Skeletal muscle tissue (tissue), 4 donors: ENCODE data around the gene BRCA2. TPM values are rescaled to one million over a fixed set of nuclear protein-coding genes. Genes with fewer than 3 reads are reported as not detected.

Experiments used
- H3K27ac ChIP-seq: one replicate; pipeline ENCODE4 v1.7.0; 2013; ENCODE audit warnings: mild to moderate bottlenecking, low read depth, low read length, inconsistent platforms
- H3K27me3 ChIP-seq, 3 donors: one replicate each; pipeline ENCODE4 v1.7.0; 2013; ENCODE audit warnings: low read length in 3 of 3; ENCODE audit not compliant: control insufficient read depth in 3 of 3, insufficient read depth in 3 of 3
- H3K36me3 ChIP-seq, 3 donors: one replicate each; pipeline ENCODE4 v1.7.0; 2013; ENCODE audit warnings: low read length in 3 of 3; ENCODE audit not compliant: control insufficient read depth in 3 of 3, insufficient read depth in 3 of 3
- H3K4me1 ChIP-seq, 3 donors: one replicate each; pipeline ENCODE4 v1.7.0; 2013; ENCODE audit warnings: low read length in 3 of 3, mild to moderate bottlenecking in 3 of 3; ENCODE audit not compliant: control insufficient read depth in 3 of 3, insufficient read depth in 3 of 3
- H3K4me3 ChIP-seq, 3 donors: one replicate each; pipeline ENCODE4 v1.7.0; 2013; ENCODE audit warnings: low read length in 3 of 3
- H3K9ac ChIP-seq, 3 donors: one replicate each; pipeline ENCODE4 v1.7.0; 2013; ENCODE audit warnings: low read length in 3 of 3, mild to moderate bottlenecking in 3 of 3, moderate library complexity in 2 of 3, low read depth in 1 of 3
- H3K9me3 ChIP-seq, 3 donors: one replicate each; pipeline ENCODE4 v1.7.0; 2013; ENCODE audit warnings: low read length in 3 of 3; ENCODE audit not compliant: control insufficient read depth in 3 of 3
- total RNA-seq: library from RNA; depleted of rRNA; stranded (reverse); fragments of >200 nt; gene quantifications from one replicate; pipeline ENCODE4 v1.2.3, GENCODE V29; 2014
- donor health status: Osteomylitis.

BRCA2 gene
- total RNA-seq, 1 donor from 2014 or later = 2.6 TPM

DNA sequence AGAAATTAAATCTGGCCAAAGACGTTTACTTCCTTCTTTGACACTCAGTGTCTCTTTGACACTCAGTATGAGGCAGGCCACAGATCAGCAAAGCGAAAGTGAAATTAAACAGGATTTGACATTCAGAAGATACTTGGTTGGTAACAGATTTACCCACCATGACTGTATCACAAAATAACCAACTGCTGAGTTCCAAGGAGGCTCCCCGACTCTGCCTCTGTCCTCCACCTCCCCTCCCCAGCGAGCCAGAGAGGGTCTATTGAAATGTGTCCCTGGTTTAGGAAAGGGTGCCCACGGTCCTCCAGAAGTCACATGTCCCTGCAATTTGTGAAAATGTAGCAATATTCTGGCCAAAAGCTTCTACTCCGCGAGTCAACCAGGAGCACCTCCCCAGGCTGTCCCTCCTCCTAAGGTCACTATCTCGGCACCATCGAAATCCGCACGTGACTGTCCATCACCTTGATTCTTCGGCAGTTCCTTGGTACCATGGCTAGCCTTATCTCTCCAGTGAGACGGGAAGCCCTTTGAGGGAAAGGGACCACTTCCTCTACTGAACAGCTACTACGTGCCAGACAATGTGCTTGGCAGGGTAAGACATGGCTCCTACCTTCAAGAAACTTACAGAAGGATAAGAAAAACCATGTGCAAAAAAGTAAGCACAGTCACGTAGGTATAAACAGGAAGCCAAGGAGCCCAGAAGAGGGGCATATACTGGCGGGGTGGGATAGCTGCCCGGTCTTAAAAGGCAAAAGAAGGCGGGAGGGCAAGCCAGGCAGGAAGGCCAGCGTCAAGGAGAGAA, 111.1 kb downstream of the BRCA2 start:
- Histone ChIP-seq H3K4me1 (peaks cover 20 to 25% (median 23%) of the 10 kb centered on the region in 3 donors), H3K27me3 (no peaks in the 10 kb centered on the region), H3K36me3 (peaks cover 4 to 10% (median 9%) of the 10 kb centered on the region in 3 donors), H3K9me3 (peaks cover 0 to 2% (median 0%) of the 10 kb centered on the region in 3 donors), H3K4me3 (peak overlapping the region; percentile 74 to 82 (median 81)), H3K27ac (peak overlapping the region; percentile 86), H3K9ac (peak overlapping the region; percentile 80 to 88 (median 82))

GRCh38 chr13:32426990-32427851, 111.9 kb downstream of the BRCA2 start:
- Histone ChIP-seq H3K36me3 (peaks cover 4 to 10% (median 9%) of the 10 kb centered on the region in 3 donors), H3K9ac (peak overlapping the region; percentile 82 to 95 (median 88)), H3K4me3 (peak overlapping the region; percentile 74 to 82 (median 81)), H3K9me3 (peaks cover 0 to 2% (median 0%) of the 10 kb centered on the region in 3 donors), H3K4me1 (peaks cover 20 to 25% (median 23%) of the 10 kb centered on the region in 3 donors), H3K27ac (peak overlapping the region; percentile 86), H3K27me3 (no peaks in the 10 kb centered on the region)

GRCh38 chr13:32427852-32428580, 112.7 kb downstream of the BRCA2 start, which contains the start of gene N4BP2L1:
N4BP2L1 (minus strand) TSS chr13:32428130; CDS start chr13:32428082, 48 bp downstream.
- H3K27ac ChIP-seq = peak within 1 kb of the TSS; percentile 86
- H3K4me1 ChIP-seq = peaks cover 20 to 25% (median 23%) of the 10 kb centered on the region in 3 donors
- H3K4me3 ChIP-seq = peak within 1 kb of the TSS; percentile 74 to 82 (median 81)
- no peaks in the 10 kb centered on the region for H3K27me3 ChIP-seq
- peaks cover 0 to 2% (median 0%) of the 10 kb centered on the region in 3 donors for H3K9me3 ChIP-seq
- H3K9ac ChIP-seq = peak within 1 kb of the TSS; percentile 82 to 95 (median 88)
- peaks cover 7 to 14% (median 9%) of the 10 kb centered on the region in 3 donors for H3K36me3 ChIP-seq

DNA sequence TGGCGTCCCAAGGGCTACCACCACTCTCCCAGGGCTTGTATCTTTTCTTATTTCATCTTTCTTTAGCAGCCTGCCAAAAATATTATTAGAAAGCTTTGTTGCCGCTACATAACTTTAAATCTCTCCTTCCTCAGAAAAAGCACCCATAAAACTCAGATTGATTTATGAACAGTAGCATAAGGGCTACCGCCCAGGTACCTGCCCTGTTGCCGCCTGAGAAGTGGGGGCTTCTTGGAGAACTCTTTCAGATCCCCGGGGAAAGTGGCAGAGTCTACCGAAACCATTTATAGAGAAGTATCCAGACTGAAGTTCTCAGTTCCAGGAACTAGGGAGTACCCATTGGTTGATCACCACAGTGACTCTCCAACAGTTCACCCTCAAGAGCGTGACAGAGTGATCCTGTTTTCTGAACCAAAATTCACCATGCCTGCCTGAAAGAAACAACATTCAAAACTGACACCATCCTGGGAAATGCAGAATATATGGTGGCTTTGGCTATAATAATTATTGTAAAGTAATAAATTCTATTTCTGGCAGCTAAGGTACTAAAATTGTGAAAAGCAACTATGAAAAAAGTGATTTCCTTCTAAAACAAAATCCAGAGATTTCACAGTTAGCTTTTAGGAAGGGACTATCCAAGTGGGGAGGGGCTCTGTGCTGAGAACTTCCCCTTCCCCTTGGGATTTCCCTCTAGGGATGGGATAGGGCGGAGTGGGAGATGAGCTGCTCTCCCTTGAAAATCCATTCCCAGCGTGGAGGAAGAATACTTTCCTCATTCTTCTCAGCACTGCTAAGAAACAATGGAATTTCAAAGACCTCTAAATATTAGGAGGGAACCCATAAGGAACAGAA, 113.5 kb downstream of the BRCA2 start:
- Histone ChIP-seq H3K4me3 (peak overlapping the region; percentile 74 to 82 (median 81)), H3K27me3 (no peaks in the 10 kb centered on the region), H3K9me3 (peaks cover 0 to 2% (median 0%) of the 10 kb centered on the region in 3 donors), H3K36me3 (peaks cover 7 to 14% (median 9%) of the 10 kb centered on the region in 3 donors), H3K4me1 (peaks cover 20 to 25% (median 23%) of the 10 kb centered on the region in 3 donors), H3K9ac (peak overlapping the region; percentile 71 to 88 (median 82)), H3K27ac (peak overlapping the region; percentile 86)

DNA sequence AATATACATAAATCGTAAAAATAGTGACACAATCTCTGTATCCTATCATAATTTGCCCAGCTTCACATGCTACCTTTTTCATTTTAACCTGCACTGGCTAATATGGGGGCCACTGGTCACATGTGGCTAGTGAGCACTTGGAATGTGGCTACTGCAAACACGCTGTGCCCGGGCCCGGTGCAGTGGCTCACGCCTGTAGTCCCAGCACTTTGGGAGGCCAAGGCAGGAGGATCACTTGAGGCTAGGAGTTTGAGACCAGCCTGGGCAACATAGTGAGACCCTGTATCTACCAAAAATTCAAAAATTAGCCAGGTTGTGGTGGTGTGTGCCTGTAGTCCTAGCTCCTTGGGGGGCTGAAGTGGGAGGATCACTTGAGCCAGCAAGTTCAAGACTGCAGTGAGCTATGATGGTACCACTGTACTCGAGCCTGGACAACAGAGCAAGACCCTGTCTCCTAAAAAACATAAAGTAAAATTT, 114.2 kb downstream of the BRCA2 start:
- H3K4me3 ChIP-seq = no peak overlapping the region
- H3K4me1 ChIP-seq = peaks cover 20 to 25% (median 23%) of the 10 kb centered on the region in 3 donors
- peaks cover 7 to 9% (median 8%) of the 10 kb centered on the region in 3 donors for H3K36me3 ChIP-seq
- peak overlapping the region; percentile 86 for H3K27ac ChIP-seq
- no peaks in the 10 kb centered on the region for H3K27me3 ChIP-seq
- H3K9me3 ChIP-seq = peaks cover 0 to 2% (median 0%) of the 10 kb centered on the region in 3 donors
- H3K9ac ChIP-seq = no peak overlapping the region

- peaks cover 7 to 13% (median 13%) of the 10 kb centered on the region in 3 donors for H3K36me3 ChIP-seq
- H3K4me3 ChIP-seq = no peak overlapping the region
- H3K4me1 ChIP-seq = peaks cover 20 to 23% (median 22%) of the 10 kb centered on the region in 3 donors
- H3K27ac ChIP-seq = no peak overlapping the region
- H3K27me3 ChIP-seq = no peaks in the 10 kb centered on the region
- no peak overlapping the region for H3K9ac ChIP-seq
- peaks cover 0 to 2% (median 0%) of the 10 kb centered on the region in 3 donors for H3K9me3 ChIP-seq
These were observed 114.9 kb downstream of the BRCA2 start for GRCh38 chr13:32430018-32430747.

- no peak overlapping the region for H3K4me3 ChIP-seq
- H3K9me3 ChIP-seq = peaks cover 0 to under 1% (median 0%) of the 10 kb centered on the region in 3 donors
- no peak overlapping the region for H3K27ac ChIP-seq
- H3K9ac ChIP-seq = no peak overlapping the region
- H3K27me3 ChIP-seq = no peaks in the 10 kb centered on the region
- peaks cover 9 to 25% (median 13%) of the 10 kb centered on the region in 3 donors for H3K36me3 ChIP-seq
- peaks cover 11 to 14% (median 11%) of the 10 kb centered on the region in 3 donors for H3K4me1 ChIP-seq
These were observed 116.1 kb downstream of the BRCA2 start for GRCh38 chr13:32431361-32431760.

DNA sequence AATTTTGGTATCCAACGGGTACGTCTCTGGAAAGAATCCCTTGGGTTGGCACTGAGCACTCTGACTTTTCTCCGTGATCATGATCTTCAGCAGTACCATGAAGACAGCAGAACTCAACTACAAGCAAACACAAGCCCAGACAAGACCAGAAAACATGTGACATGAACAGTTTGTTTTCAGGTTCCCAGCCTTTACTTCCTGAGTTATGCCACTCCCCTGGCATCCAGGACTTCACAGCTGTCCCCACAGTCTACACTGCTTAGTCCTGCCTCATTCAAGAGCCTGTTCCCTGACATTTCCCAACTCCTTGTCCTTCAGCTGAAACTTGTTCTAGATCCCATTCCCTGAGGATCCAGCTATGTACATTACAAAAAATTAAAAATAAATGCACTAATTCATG, 117.5 kb downstream of the BRCA2 start:
- peaks cover 5 to 8% (median 6%) of the 10 kb centered on the region in 3 donors for H3K4me1 ChIP-seq
- H3K36me3 ChIP-seq = peaks cover 14 to 29% (median 14%) of the 10 kb centered on the region in 3 donors
- H3K4me3 ChIP-seq = no peak overlapping the region
- no peaks in the 10 kb centered on the region for H3K27me3 ChIP-seq
- H3K9me3 ChIP-seq = no peaks in the 10 kb centered on the region
- no peak overlapping the region for H3K27ac ChIP-seq
- no peak overlapping the region for H3K9ac ChIP-seq
